ENCODE results near the gene NEK6. TPM values are rescaled to one million over a fixed set of nuclear protein-coding genes. Genes with fewer than 3 reads are reported as not detected.

Gene NEK6
- total and polyA plus RNA-seq, 9 of the 15 experiments (the other 6 are each of a cell fraction or from before 2014, with no cell fraction given), result 3.1 to 19.0 (median 8.4) TPM

GRCh38 chr9:124290053-124290591, 32.4 kb downstream of the NEK6 start:
- H3K9me3 ChIP-seq (replicated peaks; ENCODE audit: control insufficient read depth, insufficient read depth, low read depth, low read length), result no peaks in the 10 kb centered on the region
- no peaks in the 10 kb centered on the region for H3K36me3 ChIP-seq (ENCODE audit: control insufficient read depth, insufficient read depth, low read length)
- 79% methylated on average over 19 of the region's 21 CpGs for WGBS (ENCODE audit: insufficient coverage, low coverage, missing lambda C conversion rate)
- H3K9ac ChIP-seq (ENCODE audit: insufficient read depth in 1 of 2, low read depth in 2 of 2, low read length in 2 of 2), result no peak overlapping the region
- no peak for FAIRE-seq
- ATAC-seq, result no peak
- in situ Hi-C loops (cut with MboI), result no loop called here
- no peaks in the 10 kb centered on the region for H3K9me1 ChIP-seq (ENCODE audit: control insufficient read depth, insufficient read depth, low read length)
- H4K20me1 ChIP-seq (replicated peaks; ENCODE audit: control insufficient read depth, insufficient read depth, low read length), result peaks cover 29% of the 10 kb centered on the region
- H3K4me1 ChIP-seq (replicated peaks in 1 of 2; ENCODE audit: control insufficient read depth in 2 of 2, insufficient read depth in 2 of 2, low read length in 2 of 2), result peaks cover 8 to 41% of the 10 kb centered on the region in 2 experiments
- H3K4me3 ChIP-seq, result no peak overlapping the region
- H3K27ac ChIP-seq (ENCODE audit: extremely low read depth, low read depth, low read length), result no peak overlapping the region
- H3K27me3 ChIP-seq (ENCODE audit: control insufficient read depth in 2 of 2, insufficient read depth in 2 of 2, low read length in 2 of 2), result no peaks in the 10 kb centered on the region
- no peak overlapping the region for H3K4me2 ChIP-seq (ENCODE audit: insufficient read depth, low read length)
- CTCF ChIA-PET (ENCODE audit: low intra/inter-chr PET ratio), result no interaction called here
- no peak for TF ChIP-seq ZNF274 (IDR thresholded peaks at IDR 0.05; ENCODE audit: borderline replicate concordance, low read depth, low read length)
- TF ChIP-seq CC2D1A (IDR thresholded peaks at IDR 0.05), result no peak
- no peak for TF ChIP-seq ZFP36 (IDR thresholded peaks at IDR 0.05; ENCODE audit: low read depth, low read length, partially characterized antibody)
- no peak for TF ChIP-seq NCOA1 (IDR thresholded peaks at IDR 0.05; ENCODE audit: low read depth)
- TF ChIP-seq SRSF3 (IDR thresholded peaks at IDR 0.05; ENCODE audit: insufficient read depth, low read length), result no peak
- TF ChIP-seq ILF3 (IDR thresholded peaks at IDR 0.05; ENCODE audit: borderline replicate concordance), result no peak
- no peak for TF ChIP-seq PRMT5 (CRISPR knock-in tag; IDR thresholded peaks at IDR 0.05)
- no peak for TF ChIP-seq HOMEZ (CRISPR knock-in tag; IDR thresholded peaks at IDR 0.05)
- POLR2A ChIA-PET, result interaction anchor here (0.5 kb wide), 1 partner anchor 10 kb away, joined by 3 read pairs; no protein-coding TSS in a partner anchor
- DNase-seq (ENCODE audit: extremely low read depth in 1 of 4, low spot score in 3 of 4), result no peak
- intact Hi-C loops (cut with micrococcal nuclease), result no loop called here
- no peak overlapping the region for H2AFZ ChIP-seq (ENCODE audit: low read depth, low read length)
- BruUV-seq (replicated peaks), result no TSS peak
- no peaks in the 10 kb centered on the region for H3K79me2 ChIP-seq (ENCODE audit: control insufficient read depth, insufficient read depth, low read length)

All from K562 (cell line).